HG02642 (cell line): ENCODE results near the gene SUSD2.
"Not testable (repeated sequence)": the region's sequence is repeated elsewhere in the genome, so short reads cannot be mapped to it uniquely, and the experiment has no call there.

Experiments
- ATAC-seq: cut with Tn5 transposase; IDR thresholded peaks from one replicate; pipeline ENCODE4 v1.9.1; 2021; ENCODE audit warnings: mild to moderate bottlenecking; ENCODE audit not compliant: unreplicated experiment, poor library complexity

The SUSD2 gene, protein sequence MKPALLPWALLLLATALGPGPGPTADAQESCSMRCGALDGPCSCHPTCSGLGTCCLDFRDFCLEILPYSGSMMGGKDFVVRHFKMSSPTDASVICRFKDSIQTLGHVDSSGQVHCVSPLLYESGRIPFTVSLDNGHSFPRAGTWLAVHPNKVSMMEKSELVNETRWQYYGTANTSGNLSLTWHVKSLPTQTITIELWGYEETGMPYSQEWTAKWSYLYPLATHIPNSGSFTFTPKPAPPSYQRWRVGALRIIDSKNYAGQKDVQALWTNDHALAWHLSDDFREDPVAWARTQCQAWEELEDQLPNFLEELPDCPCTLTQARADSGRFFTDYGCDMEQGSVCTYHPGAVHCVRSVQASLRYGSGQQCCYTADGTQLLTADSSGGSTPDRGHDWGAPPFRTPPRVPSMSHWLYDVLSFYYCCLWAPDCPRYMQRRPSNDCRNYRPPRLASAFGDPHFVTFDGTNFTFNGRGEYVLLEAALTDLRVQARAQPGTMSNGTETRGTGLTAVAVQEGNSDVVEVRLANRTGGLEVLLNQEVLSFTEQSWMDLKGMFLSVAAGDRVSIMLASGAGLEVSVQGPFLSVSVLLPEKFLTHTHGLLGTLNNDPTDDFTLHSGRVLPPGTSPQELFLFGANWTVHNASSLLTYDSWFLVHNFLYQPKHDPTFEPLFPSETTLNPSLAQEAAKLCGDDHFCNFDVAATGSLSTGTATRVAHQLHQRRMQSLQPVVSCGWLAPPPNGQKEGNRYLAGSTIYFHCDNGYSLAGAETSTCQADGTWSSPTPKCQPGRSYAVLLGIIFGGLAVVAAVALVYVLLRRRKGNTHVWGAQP

DNA sequence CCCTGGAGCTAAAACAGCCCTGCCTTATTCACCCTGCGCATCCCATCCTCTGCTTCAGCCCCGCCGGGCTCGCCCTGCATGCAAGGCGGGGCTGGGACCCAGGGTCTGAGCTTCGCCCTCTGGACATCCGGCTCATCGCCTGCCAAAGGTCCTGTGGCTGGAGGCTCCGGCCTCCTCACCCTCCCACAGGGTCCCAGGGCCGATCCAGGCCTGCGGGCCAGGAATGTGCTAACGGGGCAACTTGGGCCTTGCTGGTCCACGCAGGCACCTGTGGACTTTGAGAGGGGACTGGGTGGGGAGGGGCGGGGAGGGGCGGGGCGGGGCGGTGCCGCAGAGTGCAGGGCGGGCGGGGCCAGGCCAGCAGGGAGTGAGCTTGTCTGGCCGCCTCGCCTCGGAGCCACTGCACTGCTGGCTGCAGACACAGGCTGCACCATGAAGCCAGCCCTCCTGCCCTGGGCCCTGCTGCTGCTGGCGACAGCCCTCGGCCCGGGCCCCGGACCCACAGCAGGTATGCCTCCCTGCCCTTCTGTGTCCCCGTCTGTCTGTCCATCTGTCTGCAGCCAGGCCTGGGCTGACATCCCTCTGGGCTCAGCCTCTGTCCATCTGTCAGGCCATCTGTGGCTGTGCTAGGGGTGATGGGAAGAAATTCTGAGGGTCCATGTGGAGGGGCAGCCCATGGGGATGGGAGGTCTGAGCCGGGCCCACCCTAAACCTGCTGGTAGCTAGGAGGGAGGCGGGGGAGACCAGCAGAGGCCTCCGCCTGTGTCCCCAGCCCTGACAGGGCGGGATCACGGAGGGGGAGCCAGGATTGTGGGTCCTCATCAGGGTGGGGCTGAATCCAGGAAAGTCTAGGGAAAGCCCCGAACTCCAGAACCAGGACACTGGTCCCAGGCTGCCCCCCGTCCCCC, at the start of gene SUSD2:
Gene SUSD2, plus strand, starts transcription at position 400 of the 908 bp plus-strand sequence. Its CDS starts 33 bp downstream, at position 433.
- ATAC-seq, result no peak

- ATAC-seq, result no peak
These were observed 47.9 kb upstream of the SUSD2 start for GRCh38 chr22:24133187-24133965.

DNA sequence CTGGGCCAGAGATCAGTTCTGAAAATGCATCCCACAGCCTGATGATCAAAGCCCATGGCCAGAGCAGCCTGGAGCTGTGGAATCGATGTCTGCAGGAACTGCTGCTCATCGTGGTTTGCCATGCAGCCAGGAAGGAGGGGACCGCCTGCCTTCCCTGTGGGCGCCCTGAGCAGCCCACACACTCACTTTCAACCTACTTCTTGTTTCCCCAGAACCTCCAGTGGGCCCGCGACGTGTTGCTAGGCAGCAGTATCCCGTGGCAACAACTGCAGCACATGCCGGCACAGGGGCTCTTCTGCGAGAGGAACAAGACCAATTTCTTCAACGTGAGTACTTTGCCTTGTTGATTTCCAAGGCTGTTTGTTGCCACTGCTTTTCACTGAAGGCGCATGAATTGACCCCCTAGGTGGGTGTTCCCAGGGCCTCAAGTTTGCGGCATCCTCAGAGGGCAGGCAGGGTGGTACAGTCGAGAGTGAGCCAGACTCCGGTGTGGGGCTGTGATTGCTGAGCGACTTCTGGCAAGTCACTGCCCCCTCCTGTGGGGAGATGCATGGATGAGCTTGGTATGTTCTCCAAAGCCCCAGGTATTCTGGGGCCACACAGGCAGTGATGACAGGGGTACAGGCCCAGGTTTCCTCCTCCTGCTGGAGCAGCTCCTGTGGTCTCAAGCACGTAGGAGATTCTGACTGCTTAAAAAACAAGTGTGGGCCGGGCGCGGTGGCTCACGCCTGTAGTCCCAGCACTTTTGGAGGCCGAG, 47.0 kb upstream of the SUSD2 start:
- ATAC-seq, result no peak

DNA sequence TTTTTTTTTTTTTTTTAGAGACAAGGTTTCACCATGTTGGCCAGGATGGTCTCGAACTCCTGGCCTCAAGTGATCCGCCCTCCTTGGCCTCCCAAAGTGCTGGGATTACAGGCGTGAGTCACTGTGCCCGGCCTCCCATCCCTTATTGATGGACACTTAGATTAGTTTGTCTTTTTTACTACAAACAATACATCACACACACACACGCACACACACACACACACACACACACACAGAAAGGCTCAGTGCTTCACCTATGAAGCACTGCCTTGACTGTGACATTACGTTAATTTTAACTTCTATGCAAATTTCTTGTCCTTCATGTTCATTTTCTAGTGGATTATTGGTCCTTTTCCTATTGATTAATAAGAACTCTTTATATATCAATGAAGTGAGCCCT, 44.8 kb upstream of the SUSD2 start:
- not testable (repeated sequence) for ATAC-seq

GRCh38 chr22:24137595-24137994, 43.7 kb upstream of the SUSD2 start:
- ATAC-seq, result no peak

GRCh38 chr22:24138649-24139420, 42.5 kb upstream of the SUSD2 start:
- ATAC-seq, result no peak

GRCh38 chr22:24140357-24140756, 40.9 kb upstream of the SUSD2 start:
- no peak for ATAC-seq

GRCh38 chr22:24141586-24141985, 39.7 kb upstream of the SUSD2 start:
- no peak for ATAC-seq

- no peak for ATAC-seq
These were observed 39.0 kb upstream of the SUSD2 start for GRCh38 chr22:24142241-24142640.

DNA sequence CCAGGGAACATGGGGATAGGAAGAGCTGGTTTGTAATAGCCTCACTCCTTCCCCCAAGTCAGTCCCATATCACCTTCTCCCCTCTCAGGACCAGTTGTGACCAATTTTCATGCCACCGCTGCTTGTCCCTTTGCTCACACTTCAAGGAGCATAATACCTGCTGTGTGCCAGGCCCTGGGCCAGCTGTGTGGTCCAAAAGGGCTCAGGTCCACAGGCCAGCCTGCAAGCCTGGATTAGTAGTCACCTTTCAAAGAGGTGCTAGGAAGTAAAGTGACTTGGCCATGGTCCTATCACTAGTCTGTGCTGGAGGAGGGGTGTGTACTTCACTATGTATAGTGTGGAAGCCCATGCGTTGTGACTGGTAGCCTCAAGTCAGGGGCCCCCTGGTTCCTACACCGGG, 38.5 kb upstream of the SUSD2 start:
- no peak for ATAC-seq

DNA sequence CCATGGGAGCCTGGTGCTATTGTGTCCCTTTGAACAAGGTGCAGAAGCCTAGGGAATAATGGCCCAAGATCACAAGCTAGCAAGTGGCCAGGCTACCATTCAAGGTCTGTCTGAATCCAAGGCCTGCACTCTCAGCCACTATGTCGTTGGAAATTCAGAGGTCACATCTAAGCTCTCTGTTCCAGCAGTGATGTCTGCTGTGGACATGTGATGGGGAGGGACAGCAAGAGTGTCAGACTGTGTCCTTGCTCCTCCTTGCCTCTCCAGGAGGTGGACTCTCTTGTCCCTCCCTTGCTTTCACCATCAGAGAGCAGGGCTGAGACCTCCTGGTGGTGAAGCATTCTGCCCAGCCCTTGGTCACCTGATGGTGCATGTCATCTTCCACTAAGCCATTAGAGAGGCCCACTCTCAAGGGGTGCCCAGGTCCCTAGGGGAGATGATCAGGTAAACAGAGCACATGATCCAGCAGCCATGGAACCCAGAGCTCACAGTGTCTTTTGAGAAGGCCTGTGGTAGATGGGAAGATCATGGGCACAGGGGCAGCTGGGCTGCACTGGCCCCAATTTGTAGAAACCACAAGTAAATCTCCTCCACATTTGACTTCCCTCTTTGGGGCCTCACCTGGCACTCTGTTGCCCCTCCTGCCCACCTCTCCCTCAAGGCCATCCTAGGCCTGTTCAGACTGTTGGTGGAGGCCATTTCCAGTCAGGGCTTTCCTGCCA, 37.1 kb upstream of the SUSD2 start:
- no peak for ATAC-seq

DNA sequence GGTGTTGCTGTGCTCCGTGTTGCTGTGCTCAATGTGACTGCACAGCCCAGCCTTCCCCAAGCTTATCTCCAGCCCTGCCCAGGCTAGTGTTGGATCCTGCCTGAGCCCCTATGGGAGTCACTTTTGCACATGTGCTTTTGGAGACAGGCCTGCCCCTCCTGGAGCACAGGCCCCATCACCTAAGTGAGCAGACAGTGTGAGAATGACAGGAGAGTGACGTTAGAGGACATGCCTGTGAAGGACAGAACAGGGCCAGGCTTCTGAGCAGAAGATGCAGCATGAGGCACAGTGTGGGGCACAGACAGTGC, 36.6 kb upstream of the SUSD2 start:
- no peak for ATAC-seq

GRCh38 chr22:24145446-24146193, 35.7 kb upstream of the SUSD2 start:
- ATAC-seq, result no peak

DNA sequence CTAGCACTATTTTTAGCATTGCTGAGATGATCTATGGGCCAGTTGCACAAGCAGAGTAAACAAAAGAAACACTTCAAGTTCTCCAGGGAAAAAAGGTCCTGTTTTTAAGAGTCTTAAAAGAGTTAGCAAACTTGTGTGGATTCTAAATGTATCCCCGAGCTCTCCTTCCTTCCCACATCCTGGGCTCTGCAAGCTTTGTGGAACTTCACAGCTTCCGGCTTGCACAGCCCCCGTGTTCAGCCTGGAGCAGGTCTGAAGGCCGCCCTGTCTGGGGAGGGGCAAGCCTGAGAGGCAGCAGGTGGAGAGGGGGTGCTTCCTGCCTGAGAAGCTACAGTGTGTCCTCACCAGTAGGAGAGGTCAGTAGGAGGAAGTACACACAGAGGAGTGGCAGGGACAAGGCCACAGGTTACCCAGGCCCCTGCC, 35.1 kb upstream of the SUSD2 start:
- ATAC-seq, result peak; percentile 49

DNA sequence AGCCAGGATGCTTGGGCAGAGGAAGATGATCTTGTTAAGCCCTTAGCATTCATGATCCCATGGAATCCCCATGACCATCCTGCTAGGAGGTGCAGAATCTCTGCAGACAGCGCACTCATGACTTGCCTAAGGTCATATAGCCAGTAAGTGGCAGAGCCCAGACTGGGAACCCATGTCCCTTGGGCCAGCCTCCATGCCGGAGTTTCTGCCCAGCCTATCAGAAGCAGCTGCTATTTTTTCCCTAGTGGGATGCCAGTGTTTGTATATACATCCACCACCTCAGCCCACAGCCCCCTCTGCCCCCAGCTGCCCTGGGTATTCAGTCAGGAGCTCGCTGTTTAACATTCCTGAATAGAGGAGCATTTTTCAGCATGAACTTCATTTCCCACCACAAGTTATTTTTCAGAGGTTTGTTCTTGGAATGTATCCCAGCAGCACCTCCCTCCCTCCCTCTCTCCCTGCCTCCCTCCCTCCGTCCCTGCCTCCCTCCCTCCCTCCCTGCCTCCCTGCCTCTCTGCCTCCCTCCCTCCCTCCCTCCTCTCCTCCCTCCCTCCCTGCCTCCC, 34.4 kb upstream of the SUSD2 start:
- no peak for ATAC-seq

GRCh38 chr22:24147666-24148065, 33.6 kb upstream of the SUSD2 start:
- ATAC-seq, result no peak
